Spleen (tissue), 11 donors: ENCODE data around the gene PAX3. TPM values are rescaled to one million over a fixed set of nuclear protein-coding genes. Genes with fewer than 3 reads are reported as not detected.

Experiments
- DNase-seq: peaks from one replicate; pipeline ENCODE4 v3.0.0-alpha.2; 2020
- H3K27ac ChIP-seq, 8 donors: fragments of 200-600 bp; sonication (generic) in 7 of 8; 1 replicate in 4 of 8; 2 replicates in 4 of 8; pipeline versions ENCODE4 v1.5.0 to v1.8.0; 2016 to 2021; ENCODE audit warnings: inconsistent platforms in 4 of 8, mild to moderate bottlenecking in 4 of 8, moderate library complexity in 1 of 8
- H3K27me3 ChIP-seq, 7 donors: fragments of 200-600 bp; sonication (generic) in 6 of 7; replicated peaks in 1 of 7; 1 replicate in 4 of 7; 2 replicates in 3 of 7; pipeline versions ENCODE4 v1.5.0 to v1.8.0; 2016 to 2021; ENCODE audit warnings: inconsistent platforms in 3 of 7, mild to moderate bottlenecking in 1 of 7
- H3K36me3 ChIP-seq, 6 donors: fragments of 200-600 bp; sonication (generic) in 5 of 6; 1 replicate in 4 of 6; 2 replicates in 2 of 6; pipeline versions ENCODE4 v1.5.0 to v1.8.0; 2016 to 2021; ENCODE audit warnings: inconsistent platforms in 2 of 6
- H3K4me1 ChIP-seq, 6 donors: fragments of 200-600 bp; sonication (generic) in 5 of 6; 1 replicate in 3 of 6; 2 replicates in 3 of 6; pipeline versions ENCODE4 v1.5.0 to v1.8.0; 2016 to 2021; ENCODE audit warnings: inconsistent platforms in 3 of 6
- H3K4me3 ChIP-seq, 8 donors: fragments of 200-600 bp; sonication (generic) in 7 of 8; 1 replicate in 4 of 8; 2 replicates in 4 of 8; pipeline versions ENCODE4 v1.5.0 to v1.8.0; 2016 to 2021; ENCODE audit warnings: inconsistent platforms in 4 of 8, mild to moderate bottlenecking in 4 of 8, moderate library complexity in 2 of 8
- H3K9me3 ChIP-seq, 8 donors: fragments of 200-600 bp; sonication (generic) in 7 of 8; 1 replicate in 4 of 8; 2 replicates in 4 of 8; pipeline versions ENCODE4 v1.5.0 to v1.8.0; 2016 to 2021; ENCODE audit warnings: inconsistent platforms in 4 of 8
- POLR2A ChIP-seq, 3 donors: fragments of 450-650 bp; IDR thresholded peaks; one replicate each; pipeline ENCODE4 v1.5.1; 2017; ENCODE audit warnings: antibody characterized with exemption in 3 of 3, mild to moderate bottlenecking in 1 of 3
- POLR2AphosphoS5 ChIP-seq, 3 donors: sonication (generic); formaldehyde crosslinking; IDR thresholded peaks; one replicate each; pipeline ENCODE4 v1.5.1; 2017; ENCODE audit warnings: antibody characterized with exemption in 3 of 3
- WGBS, 5 donors: extraction: QIAGEN DNeasy Blood & Tissue Kit in 3 of 5; methylation state at CpG; one replicate each; pipeline versions ENCODE4 v1.1.5 to v1.1.7; 2013 to 2018; 5-methylcytosine and 5-hydroxymethylcytosine counted together
- intact Hi-C: fragments of 100-400 bp; cut with DNase I; formaldehyde crosslinking; loops from one replicate; pipeline ENCODE4 v1.15.0; 2023; ENCODE audit warnings: low total_unique reads
- polyA plus RNA-seq, 3 donors: library from polyadenylated mRNA; stranded (reverse); fragments of 200-250 nt; gene quantifications; one replicate each; pipeline ENCODE4 v1.2.1, GENCODE V29; 2013
- total RNA-seq, 7 donors: library from RNA; depleted of rRNA in 3 of 7; stranded (reverse); fragments of >200 nt in 3 of 7; fragmentation: NEBNext Ultra II Directional in 4 of 7; extraction: Animal tissue kit (Norgen Biotek cat#: 25700) in 4 of 7; gene quantifications; one replicate each; pipeline versions ENCODE4 v1.1.0 to v1.2.1, GENCODE V29; 2016 to 2021
- TF ChIP-seq, protein P1 (sequence below), 11 experiments: fragments of 200-600 bp in 7 of 11; fragments of 450-650 bp in 4 of 11; sonication (generic) in 4 of 11; IDR thresholded peaks in 8 of 11; conservative IDR thresholded peaks in 3 of 11; 1 replicate in 7 of 11; 2 replicates in 4 of 11; pipeline versions ENCODE4 v1.4.0 to v1.8.0; 2016 to 2021; ENCODE audit warnings: antibody characterized with exemption in 11 of 11, inconsistent platforms in 4 of 11, mild to moderate bottlenecking in 1 of 11
- donor health status: healthy with polysubstance abuse.
- donor health status: DM: no; HTN: no; CAD: no; lungs with moderate emphysema.
- donor health status: DM: no; HTN: no; CAD: no.
- donor health status: Bipolar disorder and iron deficiency.
- donor health status: healthy.
- donor health status: DM: no; HTN: no; CAD: no.
- donor health status: DM: yes; HTN: yes; CAD: no.

PAX3 gene
- total and polyA plus RNA-seq, 10 donors = 0.26 TPM; not detected in 9

DNA sequence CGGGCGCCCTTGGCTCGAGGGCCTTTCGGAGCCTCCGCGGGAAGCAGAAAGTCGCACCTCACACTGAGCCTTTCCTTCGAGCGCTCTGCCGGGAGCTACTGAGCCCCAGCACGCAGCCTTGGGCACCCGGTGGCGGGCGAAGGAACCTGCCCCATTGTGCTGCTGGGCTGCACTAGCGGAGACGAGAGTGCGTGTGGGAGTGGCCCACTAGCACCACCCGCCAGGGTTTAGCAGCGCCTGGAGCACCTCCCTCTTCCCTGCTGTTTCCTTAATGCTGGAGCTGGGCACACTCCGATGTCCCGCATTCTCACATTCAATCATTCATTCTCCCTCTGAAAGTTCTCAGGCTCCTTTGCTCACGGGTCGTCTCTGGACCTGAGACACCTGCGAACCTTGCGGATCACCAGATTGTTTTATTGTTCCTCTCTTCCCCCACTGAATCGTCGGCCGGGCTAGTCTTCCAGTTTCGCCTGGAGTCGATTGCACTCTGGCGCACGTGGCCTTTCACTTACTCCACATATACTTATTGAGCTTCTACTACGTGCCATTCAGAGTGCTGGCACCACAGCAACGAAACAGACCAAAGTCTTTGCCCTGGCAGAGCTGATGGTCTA, 8.5 kb upstream of the PAX3 start:
- Histone ChIP-seq H3K27me3 (peaks cover 16 to 100% (median 98%) of the 10 kb centered on the region in 7 donors), H3K4me1 (peaks cover 19 to 58% (median 43%) of the 10 kb centered on the region in 6 donors), H3K27ac (no peak overlapping the region), H3K9me3 (no peaks in the 10 kb centered on the region), H3K36me3 (no peaks in the 10 kb centered on the region), H3K4me3 (peak overlapping the region in 1 of 8 donors; percentile 50)
- DNase-seq = peak; percentile 74
- TF ChIP-seq, protein P1, sequence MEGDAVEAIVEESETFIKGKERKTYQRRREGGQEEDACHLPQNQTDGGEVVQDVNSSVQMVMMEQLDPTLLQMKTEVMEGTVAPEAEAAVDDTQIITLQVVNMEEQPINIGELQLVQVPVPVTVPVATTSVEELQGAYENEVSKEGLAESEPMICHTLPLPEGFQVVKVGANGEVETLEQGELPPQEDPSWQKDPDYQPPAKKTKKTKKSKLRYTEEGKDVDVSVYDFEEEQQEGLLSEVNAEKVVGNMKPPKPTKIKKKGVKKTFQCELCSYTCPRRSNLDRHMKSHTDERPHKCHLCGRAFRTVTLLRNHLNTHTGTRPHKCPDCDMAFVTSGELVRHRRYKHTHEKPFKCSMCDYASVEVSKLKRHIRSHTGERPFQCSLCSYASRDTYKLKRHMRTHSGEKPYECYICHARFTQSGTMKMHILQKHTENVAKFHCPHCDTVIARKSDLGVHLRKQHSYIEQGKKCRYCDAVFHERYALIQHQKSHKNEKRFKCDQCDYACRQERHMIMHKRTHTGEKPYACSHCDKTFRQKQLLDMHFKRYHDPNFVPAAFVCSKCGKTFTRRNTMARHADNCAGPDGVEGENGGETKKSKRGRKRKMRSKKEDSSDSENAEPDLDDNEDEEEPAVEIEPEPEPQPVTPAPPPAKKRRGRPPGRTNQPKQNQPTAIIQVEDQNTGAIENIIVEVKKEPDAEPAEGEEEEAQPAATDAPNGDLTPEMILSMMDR (IDR thresholded peaks at IDR 0.05 in 8 of 11, conservative IDR thresholded peaks at IDR 0.05 in 3 of 11) = no peak
- TF ChIP-seq POLR2A (IDR thresholded peaks at IDR 0.05) (no peak), POLR2AphosphoS5 (IDR thresholded peaks at IDR 0.05) (no peak)
- intact Hi-C loops = no loop called here
- WGBS, 5 donors = 4 to 8% (median 5%) methylated on average over 26 to 34 of the region's 34 CpGs

DNA sequence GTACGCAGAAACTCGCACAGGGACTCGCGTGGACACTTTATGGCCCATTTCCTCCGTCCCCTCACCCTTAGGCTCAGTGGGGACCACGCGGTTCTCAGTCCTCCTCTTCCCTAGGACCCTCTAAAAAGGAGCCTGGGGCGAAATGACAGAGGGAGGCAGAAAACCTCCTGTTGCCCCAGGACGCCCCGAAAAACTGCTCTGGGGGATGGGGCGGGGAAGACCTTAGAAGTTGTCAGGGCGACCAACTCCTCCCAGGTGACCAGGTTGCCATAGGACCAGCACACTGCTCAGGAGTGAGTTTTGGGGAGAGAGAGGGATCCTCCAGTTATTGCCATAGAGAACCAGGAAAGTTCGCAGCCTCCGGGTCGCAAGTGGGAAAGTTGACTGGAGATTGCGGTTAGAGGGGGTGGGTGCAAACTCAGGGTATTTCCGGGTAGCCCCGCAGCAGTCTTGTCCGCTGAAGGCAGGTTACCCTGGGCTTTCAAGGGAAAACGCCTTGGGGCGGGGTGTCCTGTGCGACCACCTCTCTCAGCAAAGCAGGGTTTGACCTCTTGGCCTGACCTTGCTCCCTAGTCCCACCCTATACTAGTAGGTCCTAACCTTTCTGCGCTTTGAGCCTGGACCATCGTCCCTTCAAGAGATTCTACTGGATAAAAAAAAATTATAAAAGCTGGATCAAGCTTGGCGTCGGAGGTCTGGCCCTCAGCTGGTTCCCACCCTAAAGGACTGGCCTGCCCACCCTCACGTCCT, 7.8 kb upstream of the PAX3 start:
- no peak for TF ChIP-seq POLR2A (IDR thresholded peaks at IDR 0.05)
- no peak for DNase-seq
- Histone ChIP-seq H3K27me3 (peaks cover 16 to 100% (median 98%) of the 10 kb centered on the region in 7 donors), H3K36me3 (no peaks in the 10 kb centered on the region), H3K27ac (no peak overlapping the region), H3K9me3 (no peaks in the 10 kb centered on the region), H3K4me1 (peaks cover 19 to 56% (median 40%) of the 10 kb centered on the region in 6 donors), H3K4me3 (peak overlapping the region in 7 of 8 donors; percentile 40 to 74 (median 49))
- WGBS, 5 donors = 3 to 6% (median 4%) methylated on average over 27 of the region's 27 CpGs
- intact Hi-C loops = no loop called here

DNA sequence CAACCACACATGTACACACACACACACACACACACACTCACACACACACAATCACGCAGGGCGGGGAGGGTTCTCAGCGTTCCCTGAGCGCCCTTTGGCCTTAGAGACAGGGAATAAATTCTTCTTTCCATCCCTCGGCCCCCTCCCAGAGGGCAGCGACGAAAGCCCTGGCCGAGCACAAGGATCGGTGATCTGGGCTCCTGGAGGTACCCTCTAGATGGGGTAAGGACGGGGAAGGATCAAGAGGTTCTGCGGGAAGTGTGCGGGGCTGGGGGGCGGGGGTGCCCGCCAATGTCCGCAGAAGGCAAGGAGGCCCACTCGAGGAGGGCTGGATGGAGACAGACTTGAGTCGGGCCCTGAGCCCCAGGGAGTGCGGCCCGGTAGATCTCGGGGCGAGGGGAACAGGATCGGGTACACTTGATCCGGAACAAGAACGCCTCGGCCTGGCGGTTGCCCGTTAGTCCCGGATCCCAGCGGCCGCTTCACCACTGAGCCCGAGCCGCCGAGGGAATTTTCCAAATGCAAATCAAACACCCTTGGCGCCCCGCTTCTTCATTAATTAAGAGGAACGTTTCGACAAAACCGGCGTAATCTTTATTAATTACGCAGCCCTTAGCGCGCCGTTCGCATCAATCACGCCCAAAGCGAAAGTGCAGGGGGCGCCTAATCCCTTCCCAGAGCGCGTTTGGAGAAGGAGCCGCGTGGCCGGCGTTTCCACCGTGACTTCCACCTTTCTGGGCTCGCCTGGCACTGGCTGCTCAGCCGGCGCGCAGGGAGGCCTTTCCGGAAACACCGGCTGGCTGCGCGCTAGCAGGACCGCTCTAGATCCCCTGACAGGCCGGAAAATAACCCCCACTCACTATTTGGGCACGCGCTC, 7.0 kb upstream of the PAX3 start:
- Histone ChIP-seq H3K4me1 (peaks cover 19 to 64% (median 42%) of the 10 kb centered on the region in 6 donors), H3K27me3 (peaks cover 13 to 100% (median 98%) of the 10 kb centered on the region in 7 donors), H3K36me3 (no peaks in the 10 kb centered on the region), H3K27ac (no peak overlapping the region), H3K9me3 (no peaks in the 10 kb centered on the region), H3K4me3 (peak overlapping the region; percentile 40 to 74 (median 47))
- WGBS, 5 donors = 1 to 4% (median 2%) methylated on average over 51 to 66 of the region's 66 CpGs
- TF ChIP-seq POLR2A (IDR thresholded peaks at IDR 0.05) (no peak), POLR2AphosphoS5 (IDR thresholded peaks at IDR 0.05) (peak in 1 of 3 donors; percentile 20)
- TF ChIP-seq, protein P1 (IDR thresholded peaks at IDR 0.05 in 8 of 11, conservative IDR thresholded peaks at IDR 0.05 in 3 of 11) = no peak
- DNase-seq = peak; percentile 78
- intact Hi-C loops = no loop called here

DNA sequence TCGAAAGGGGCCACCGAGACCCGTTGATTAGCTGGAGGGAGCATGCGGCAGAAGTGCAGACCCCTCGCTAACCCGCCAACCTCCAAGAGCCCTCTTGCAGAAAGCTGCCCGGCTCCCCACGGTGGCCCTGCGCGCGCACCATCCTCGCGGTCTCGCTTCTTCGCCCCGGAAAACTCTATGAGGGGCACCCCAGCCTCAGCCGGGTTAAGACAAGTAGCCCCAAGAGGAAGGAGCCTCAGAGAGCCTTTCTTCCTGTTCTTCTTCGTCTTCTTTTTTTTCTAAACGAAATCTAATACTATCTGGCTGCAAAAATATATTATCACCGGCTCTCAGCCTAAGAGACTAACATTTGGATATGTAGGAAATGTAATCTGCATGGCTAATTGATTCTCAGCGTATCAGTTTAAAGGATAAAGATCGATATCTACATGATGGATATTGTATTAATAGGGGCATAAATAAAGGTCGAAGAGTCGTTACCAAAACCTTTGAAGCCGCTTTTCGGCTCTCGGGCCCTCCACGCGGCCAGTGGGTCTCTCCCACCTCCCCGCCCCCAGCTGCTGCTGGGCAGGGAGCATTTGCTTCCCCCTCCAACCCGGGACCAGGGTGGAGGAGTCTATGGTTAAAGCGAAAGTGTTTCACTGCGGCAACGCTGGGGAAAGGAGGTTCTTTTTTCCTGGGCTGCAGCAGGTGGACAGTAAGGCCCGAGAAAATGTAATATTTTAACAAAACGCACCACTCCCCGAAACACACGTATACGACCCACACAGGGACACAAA, 6.1 kb upstream of the PAX3 start:
- peak overlapping the region in 4 of 8 donors; percentile 5 to 40 (median 18) for H3K27ac ChIP-seq
- no peaks in the 10 kb centered on the region for H3K36me3 ChIP-seq
- TF ChIP-seq POLR2A (IDR thresholded peaks at IDR 0.05) (no peak), POLR2AphosphoS5 (IDR thresholded peaks at IDR 0.05) (no peak)
- TF ChIP-seq, protein P1 (IDR thresholded peaks at IDR 0.05 in 8 of 11, conservative IDR thresholded peaks at IDR 0.05 in 3 of 11) = no peak
- H3K27me3 ChIP-seq = peaks cover 11 to 100% (median 98%) of the 10 kb centered on the region in 7 donors
- 2 to 7% (median 5%) methylated on average over 38 to 39 of the region's 39 CpGs for WGBS, 5 donors
- intact Hi-C loops = no loop called here
- H3K9me3 ChIP-seq = no peaks in the 10 kb centered on the region
- DNase-seq = peak; percentile 82
- peaks cover 19 to 67% (median 42%) of the 10 kb centered on the region in 6 donors for H3K4me1 ChIP-seq
- peak overlapping the region; percentile 40 to 74 (median 47) for H3K4me3 ChIP-seq
